Measurements from ENCODE around the gene DAD1.
A peak's percentile ranks its signal among the peaks of the same experiment; 100 is the strongest.
"Not testable (repeated sequence)": the region's sequence is repeated elsewhere in the genome, so short reads cannot be mapped to it uniquely, and the experiment has no call there.

DAD1 gene

DNA sequence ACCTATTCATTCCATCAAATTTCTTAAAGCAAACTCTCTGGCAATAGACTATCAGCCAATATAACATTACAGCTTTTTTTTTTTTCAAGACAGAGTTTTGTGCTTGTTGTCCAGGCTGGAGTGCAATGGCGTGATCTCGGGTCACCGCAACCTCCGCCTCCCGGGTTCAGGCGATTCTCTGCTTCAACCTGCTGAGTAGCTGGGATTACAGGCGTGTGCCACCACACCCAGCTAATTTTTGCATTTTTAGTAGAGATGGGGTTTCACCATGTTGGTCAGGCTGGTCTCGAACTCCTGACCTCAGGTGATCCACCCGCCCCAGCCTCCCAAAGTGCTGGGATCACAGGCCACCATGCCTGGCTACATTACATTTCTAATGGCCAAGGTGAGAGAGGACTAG is 22.8 kb downstream of the DAD1 start:
- DNase-seq, result not testable (repeated sequence)

DNA sequence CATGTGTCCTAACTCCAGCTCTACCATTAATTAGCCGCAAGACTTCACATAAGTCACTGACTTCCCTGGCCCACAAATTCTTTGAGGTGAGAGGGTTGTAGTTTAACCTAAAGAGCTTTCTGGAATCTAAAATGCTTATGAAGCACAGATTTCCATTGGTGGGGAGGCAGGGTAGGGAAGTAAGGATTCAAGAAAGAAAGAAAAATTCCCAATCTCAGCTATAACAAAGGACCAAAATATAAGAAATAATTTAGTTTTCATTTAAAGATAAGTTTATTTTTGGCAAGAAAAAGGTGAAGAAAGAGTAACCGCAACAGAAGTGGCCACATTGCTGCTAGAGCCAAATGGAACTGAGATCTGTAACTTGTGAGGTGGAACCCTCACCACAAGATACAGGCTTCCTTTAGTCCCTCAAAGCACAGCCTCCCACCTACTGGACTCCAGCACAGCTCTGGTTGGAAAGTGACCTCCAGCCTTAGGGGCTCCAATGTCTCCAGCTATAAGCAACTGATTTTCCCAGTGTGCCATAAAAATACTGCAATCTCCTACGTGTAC is 23.6 kb downstream of the DAD1 start:
- no peak for DNase-seq

DNA sequence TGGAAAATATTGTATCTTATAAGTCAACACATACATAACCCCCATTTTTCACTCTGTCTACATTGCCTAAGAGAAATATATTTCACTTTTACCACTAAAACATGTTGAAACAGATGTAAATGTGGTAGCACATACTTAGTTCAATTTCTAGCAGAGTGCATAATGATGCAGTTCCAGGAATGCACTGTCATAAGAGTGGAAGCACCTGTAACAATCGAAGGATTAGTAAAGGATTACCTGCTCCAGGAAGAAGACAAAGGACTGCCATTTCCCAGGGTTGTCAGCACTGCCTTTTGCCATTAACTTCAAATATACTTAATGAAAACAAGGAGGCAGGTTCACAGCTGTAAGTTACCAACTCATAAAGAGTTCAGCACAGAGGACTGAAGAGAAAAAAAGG is 24.6 kb downstream of the DAD1 start:
- no peak for DNase-seq

DNA sequence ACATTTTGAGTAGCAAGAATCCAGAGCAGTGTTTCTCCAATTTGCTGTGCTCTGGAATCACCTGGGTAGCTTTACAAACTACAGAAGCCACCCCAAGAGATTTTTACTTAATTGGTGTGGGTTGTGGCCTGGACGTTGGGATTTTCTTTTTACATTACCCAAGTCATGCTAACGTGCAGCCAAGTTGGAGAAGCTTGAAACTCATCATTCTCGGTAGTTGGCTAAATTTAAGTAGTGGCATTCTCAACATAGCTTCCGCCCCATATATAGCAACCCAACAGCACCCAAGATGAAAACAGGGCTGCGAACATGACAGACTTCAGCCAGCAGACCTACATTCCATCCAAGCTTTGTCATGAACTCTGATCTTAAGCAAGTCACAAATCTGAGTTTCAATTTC is 25.0 kb downstream of the DAD1 start:
- no peak for DNase-seq

DNA sequence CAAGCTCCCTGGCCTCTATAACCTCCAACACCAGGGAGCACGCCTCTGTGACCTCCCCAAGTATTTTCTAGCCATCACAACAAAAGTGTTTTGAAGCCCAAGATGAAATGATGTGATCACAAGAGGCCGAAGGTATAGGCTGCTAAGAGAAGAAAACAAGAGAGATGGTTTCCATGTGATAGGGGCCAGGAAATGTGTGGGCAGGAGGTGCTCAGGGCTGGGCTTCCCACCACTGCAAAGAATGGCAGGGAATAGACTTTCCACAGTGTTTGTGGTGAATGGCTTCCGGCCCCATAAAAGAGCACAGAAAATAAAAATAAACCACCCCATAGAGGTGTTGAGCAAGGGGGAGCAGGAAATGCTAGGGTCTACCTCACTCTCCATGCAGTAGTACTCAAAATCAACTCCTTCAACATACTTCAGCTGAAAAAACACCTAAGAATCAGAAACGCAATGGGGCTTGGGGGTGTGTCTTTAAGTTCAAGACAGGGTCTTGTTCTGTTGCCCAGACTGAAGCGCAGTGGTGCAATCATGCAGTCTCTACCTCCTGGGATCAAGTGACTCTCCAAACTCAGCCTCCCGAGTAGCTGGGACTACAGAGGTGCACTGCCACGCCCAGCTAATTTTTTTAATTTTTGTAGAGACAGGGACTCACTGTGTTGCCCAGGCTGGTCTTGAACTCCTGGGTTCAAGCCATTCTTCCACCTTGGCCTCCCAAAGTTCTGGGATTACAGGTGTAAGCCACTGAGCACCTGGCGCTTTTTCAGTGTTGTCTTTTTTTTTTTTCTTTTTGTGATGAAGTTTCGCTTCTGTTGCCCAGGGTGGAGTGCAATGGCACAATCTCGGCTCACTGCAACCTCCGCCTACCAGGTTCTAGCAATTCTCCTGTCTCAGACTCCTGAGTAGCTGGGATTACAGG is 27.1 kb downstream of the DAD1 start:
- DNase-seq, result peak; percentile 51

DNA sequence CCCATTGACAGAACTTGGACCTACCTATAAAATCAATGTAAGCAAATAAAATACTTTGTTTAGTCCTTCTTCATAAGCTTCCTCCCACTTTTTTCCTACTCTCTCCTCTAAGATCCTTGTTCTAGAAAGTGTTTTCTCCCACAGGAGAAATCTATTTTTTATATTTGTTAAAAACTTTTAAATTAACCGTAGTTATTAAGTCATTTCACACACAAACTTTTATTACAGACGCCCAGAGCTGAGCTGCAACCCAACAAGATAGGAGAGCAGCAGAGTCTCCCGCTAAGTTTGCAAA is 27.7 kb downstream of the DAD1 start:
- no peak for DNase-seq

DNA sequence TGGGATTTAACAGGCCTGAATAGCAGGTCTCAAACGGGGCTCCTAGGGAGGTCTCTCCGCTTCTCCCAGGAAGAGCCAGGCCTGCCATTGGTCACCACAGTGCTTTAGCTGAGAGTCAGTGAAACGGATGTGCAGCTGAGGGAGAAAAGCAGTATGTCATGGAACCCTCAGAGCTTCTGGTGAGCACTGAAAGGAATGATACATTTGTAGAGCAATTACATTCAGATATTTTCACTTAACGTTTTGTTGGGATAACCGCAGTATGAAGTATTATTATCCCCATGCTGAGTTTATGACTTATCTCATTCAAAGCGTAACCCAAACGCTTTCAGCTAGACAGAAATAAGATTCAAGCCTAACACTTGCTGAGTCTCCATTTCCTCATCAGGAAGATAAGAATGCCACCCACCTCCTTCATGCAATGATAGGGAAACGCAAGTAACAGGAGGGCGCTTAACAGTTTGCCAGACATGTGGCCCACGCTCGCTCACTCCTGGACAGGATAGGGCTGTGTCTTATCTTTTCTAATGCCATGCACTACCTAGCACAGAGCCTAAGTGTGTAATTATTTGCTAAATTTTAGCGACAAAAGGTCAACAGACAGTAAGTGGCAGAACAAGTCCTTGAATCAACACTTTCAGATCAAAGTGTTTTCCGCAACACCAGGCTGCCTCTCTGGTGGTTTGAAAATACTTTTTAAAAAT is 28.2 kb downstream of the DAD1 start:
- no peak for DNase-seq

DNA sequence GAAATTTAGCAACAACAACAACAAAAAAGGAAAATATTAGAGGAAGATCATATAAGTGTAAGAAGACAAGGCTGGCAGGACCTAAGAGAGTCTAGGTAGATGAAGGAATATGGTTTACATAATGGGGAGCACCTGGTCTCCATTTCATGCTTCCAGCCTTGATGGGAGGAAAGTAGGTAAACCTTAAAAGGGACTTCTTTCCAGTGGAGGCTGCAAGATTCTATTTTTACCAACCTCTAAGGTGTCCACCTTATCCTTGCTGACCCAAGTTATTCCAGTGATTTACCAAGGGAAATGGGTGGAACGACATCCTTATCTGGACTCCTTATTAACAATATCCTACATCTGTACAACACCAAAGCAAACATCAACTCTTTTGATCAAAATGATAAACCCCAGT is 30.0 kb downstream of the DAD1 start:
- DNase-seq, result no peak

DNA sequence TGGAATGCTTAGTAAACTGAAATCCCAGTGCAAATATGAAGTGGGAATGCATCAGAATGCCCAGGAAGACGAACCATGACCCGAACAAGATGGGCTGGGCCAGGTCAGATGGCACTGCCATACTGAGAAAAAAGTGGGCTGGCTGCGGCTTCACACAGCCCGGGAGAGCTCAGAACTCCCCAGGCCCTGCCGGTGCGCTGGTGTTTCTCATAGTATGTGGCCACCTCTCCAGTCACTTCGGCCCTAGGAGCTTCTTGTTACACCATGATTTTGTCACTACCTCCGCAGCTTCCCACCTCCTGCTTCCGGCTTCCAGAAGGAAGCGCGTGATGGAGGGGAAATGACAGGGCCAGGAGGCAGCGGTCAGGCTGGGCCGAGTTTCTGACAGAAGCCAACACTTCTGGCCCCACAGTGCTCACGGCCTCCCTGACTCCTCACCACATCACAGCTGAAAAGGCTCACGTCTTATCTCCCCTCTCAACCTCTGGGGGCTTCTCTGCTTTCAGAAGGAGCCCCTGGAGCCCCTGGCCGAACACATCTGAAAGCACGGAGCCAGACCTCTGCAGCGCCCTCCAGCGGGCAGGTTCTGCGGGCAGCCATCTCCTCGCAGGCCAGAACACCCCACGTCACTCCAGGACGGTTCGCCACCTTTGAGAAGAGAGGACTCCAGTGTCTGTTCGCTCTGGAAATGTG is 30.7 kb downstream of the DAD1 start:
- peak; percentile 80 for DNase-seq

DNA sequence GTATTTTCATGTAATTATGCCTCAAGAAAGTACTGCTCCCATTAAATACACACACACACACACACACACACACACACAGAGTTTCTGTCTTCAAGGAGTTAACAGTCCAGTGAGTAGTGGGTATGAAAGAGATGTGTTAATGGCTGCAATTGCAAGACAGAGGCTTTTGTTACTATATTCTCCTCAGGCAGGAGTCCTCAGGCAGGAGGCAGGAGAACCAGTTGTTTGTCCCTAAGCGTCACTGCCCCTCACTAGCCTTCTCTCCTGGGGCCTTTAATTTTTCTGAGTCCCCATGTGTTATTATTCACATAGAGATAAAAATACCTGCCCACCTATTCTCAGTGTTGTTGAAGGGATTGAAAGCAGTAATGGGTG is 31.2 kb downstream of the DAD1 start:
- DNase-seq, result no peak

DNA sequence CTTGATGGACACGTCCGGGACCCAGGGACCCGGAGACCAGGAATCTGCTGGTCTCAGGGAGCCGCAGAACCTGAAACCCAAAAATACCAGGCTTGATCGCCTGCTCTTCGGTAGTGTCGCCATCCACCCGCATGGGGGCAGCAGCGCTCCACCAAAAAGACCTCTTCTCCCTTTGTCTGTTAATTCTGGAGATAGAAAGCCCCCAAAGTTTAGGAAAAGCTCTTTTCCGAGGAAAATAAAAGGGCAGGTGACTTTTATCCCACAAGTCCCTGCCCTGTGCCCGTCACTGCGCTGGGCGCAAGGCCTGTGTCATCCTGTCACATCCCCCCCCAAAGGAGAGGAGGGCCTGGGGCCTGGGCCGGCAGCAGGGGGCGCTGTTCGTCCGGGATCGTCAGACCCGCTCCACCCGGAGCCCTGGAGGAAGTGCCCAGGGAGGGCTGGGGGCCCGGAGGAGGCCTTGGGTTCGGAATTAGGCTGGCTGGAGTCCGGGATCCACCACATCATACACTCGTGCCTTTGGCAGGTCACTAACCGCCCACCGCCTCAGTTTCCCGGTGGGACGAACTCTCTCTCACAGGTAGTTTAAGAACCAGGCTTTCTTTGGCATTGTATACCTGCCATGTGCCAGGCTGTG is 31.9 kb downstream of the DAD1 start:
- peak; percentile 95 for DNase-seq

DNA sequence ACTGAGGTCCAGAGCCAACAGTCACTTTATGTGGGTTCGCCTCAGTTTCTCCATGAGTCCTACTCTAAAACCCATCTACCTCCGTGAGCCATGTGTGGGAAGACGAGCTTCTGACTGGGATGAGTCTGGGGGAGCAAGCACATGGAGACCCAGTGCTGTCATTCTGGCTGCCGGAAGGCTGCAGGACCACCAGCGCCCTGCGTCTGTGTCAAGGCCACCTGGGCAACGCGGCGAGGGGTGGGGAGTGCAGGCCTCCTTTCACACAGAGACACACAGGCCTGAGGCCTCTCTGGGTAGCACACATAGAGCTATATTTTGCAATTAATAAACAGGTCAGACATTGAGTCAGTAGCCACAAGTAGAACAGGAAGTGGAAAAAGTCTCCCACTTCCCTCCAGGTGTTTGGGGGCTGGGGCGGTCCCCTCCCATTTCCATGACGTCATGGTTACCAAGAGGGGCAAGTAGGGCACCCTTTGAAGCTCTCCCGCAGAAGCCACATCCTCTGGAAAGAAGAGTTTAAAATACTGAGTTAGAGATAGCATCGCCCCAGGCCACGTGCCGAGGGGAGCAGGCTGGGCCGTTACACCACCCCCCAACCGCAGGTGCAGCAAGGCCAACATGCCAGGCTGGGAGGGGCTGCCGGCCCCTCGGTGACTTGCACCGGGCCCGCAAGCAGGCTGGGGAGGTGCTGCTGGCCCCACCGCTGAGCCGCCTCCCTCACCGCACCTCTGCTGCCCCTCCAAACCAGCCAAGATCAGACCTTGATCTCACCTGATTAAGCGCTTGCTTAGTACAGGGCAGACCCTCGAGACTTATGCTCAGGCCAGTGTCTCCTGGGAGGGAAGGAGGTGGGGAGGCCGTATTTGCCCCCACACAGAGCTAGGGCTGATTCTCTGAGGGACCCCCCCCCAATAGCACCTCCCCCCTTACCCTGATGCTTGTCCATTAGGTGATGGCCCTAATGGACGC is 32.7 kb downstream of the DAD1 start:
- DNase-seq, result peak; percentile 93

DNA sequence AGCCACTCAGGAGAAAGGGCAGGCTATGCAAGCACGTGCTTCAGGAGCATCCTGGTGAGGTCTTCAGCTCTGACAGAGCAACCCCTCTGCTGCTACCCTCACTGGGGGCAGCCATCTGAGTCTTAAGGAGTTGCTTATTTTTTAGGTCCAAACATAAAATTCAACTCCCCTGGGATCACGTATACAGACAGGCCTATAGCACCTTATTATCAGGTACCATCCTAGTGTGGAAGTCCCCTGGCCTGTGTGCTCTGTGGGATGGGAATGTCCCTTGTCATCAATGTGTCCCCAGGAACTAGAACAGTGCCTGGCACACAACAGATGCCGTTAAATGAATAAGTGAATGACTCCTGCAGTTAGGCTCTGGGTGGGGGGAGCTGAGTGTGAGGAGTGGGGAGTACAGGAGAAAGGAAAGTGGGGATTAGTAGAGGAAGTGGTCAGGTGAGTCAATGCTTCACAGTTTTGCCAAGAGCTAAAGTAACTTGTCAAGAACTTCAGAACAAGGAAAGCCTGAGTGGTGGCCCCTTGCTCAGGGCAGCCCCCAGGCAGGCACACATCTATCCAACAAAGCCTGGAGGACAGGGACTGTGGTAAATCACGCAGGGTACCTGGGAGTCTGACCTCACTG is 33.5 kb downstream of the DAD1 start:
- peak; percentile 66 for DNase-seq

DNA sequence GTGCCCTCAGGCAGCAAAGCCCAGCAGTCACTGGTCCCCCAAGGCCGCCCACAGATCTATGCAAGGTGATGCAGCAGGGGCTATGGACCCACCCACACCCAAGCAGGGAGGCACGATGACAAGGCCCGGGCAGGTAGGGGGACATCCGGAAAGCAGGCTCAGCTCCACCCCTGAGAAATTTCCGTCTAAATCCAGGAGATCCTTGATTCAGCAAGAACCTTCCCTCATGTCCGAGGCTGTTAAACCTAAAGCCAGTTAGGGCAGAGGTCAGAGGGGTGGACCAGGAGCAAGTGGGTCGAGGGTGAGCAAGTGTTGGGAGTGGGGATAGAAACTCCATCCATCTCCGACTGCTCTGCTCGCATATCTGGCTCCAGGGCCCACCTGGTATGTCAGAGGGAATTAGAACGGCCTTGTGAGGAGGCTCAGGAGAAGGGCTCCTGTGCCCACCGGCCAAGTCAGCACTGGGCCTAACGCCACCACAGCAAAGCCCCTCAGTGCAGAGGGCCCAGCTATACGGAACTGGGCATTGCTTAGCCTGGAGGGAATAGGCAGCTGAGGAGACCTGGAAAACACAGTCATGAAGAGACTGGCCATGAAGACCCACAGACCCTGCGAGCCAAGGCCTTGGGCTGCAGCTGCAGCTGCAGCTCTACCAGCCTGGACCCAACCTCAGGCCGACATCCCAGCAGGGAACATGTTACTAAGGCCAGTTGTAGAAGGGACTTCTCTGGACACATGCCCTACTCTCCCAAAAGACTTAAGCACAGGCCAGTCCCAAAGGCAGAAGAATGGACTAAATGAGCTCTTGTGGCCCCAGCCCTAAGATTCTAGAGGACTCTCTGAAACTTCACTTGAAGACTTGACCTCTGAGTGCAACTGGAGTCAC is 34.3 kb downstream of the DAD1 start:
- peak; percentile 49 for DNase-seq

DNA sequence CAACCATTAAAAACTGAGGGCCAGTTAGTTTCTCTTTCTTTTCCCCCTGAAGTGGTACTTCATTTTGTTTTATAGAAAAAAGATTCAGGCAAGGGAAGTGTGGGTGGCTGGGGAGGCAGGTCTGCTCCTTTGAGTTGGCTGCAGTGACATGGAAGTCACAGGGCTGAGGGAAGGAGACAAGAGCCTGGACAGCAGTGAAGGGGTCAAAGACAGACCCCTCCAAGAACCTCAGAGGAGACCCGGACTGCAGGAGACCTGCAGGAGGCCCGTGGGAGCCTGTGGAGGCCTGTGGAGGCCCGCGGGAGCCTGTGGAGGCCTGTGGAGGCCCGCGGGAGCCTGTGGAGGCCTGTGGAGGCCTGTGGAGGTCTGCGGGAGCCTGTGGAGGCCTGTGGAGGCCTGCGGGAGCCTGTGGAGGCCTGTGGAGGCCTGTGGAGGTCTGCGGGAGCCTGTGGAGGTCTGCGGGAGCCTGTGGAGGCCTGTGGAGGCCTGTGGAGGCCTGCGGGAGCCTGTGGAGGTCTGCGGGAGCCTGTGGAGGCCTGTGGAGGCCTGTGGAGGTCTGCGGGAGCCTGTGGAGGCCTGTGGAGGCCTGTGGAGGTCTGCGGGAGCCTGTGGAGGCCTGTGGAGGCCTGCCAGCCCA is 35.0 kb downstream of the DAD1 start:
- DNase-seq, result not testable (repeated sequence)

DNA sequence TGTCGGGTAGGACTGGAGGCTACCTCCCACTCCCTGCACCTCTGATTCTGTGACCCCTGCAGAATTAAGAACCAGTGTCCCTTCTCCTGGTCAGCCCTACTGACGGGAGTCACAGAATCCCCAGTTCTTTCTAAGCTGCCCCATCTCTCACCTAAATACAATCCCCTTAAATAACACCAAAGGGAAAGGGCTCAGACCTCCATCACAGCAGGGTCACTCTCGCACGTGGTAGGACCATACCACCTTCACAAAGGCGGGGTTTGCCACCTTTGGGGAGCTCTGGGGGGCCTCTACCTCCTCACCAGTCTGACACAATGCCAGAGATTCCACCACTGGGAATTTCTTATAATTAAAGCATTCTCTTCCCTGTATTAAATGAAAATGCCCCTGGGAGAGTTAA is 35.6 kb downstream of the DAD1 start:
- DNase-seq, result no peak

DNA sequence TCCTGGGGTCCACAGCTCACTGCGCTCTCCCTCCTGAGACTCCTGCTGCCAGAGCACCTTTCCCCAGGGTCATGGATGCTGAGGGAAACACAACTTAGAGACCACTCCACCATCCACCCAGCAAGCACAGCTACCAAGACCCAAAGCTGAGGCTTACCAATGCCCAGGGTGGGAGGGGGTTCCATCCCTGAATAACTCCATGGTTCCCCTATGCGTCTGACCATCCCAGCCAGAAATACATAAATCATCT is 36.3 kb downstream of the DAD1 start:
- no peak for DNase-seq

DNA sequence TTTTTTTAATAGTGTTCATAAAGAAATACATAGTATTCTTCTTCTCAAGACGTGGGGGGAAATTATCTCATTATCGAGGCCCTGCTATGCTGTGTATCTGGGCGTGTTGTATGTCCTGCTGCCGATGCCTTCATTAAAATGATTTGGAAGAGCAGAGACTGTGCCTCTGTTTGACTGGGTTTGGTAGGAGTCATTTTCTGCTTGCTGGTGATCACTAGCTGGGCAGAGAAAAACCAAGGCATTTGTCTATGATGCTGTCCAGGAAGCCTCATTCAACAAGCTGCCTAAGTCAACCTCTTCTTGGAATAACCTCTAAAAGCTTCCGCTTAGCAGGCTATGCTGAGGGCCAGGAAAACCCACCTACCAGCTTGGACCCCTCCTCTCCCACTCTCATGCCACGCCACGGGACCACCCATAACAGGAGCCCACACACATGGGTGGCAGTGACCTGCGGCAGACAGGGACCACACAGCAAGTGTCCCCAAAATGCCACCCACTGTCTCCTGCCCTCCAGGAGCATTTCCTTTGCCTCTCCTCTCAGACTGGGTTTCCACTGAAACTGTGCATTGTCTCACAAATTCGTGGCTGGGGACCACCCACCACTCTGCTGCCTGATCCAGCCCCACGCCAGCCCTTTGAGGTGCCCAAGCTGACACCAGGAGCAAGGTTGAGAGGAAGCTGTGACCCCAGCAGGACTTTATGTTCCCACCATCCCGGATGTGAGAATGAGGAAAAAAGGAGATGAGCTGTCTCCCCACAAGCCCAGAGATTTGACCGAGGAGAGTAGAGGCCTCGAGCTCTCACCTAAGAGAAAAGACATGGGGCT is 36.8 kb downstream of the DAD1 start:
- DNase-seq, result no peak

DNA sequence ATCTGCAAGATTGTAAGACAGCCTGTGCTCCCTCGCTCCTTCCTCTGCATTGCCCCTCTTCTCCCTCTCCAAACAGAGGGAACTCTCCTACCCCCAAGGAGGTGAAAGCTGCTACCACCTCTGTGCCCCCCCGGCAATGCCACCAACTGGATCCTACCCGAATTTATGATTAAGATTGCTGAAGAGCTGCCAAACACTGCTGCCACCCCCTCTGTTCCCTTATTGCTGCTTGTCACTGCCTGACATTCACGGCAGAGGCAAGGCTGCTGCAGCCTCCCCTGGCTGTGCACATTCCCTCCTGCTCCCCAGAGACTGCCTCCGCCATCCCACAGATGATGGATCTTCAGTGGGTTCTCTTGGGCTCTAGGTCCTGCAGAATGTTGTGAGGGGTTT is 37.4 kb downstream of the DAD1 start:
- DNase-seq, result no peak
